Ectodermal cell (in vitro differentiated cells): ENCODE measurements around the gene ALOXE3.

Experiments used
- H3K27ac ChIP-seq: 2 replicates; pipeline ENCODE4 v1.7.0; 2013; ENCODE audit warnings: mild to moderate bottlenecking, low read depth, low read length; ENCODE audit not compliant: insufficient read depth, poor library complexity, severe bottlenecking
- H3K27me3 ChIP-seq: 2 replicates; pipeline ENCODE4 v1.7.0; 2013; ENCODE audit warnings: mild to moderate bottlenecking, low read length; ENCODE audit not compliant: insufficient read depth, control insufficient read depth, poor library complexity, severe bottlenecking
- H3K36me3 ChIP-seq: one replicate; pipeline ENCODE4 v1.7.0; 2013; ENCODE audit warnings: low read length; ENCODE audit not compliant: control insufficient read depth, insufficient read depth
- H3K4me1 ChIP-seq: one replicate; pipeline ENCODE4 v1.7.0; 2013; ENCODE audit warnings: low read length; ENCODE audit not compliant: control insufficient read depth, insufficient read depth
- H3K4me3 ChIP-seq: 2 replicates; pipeline ENCODE4 v1.7.0; 2013; ENCODE audit warnings: low read depth, low read length, control low read depth; ENCODE audit not compliant: insufficient read depth
- H3K9me3 ChIP-seq: 2 replicates; pipeline ENCODE4 v1.7.0; 2013; ENCODE audit warnings: mild to moderate bottlenecking, low read length, moderate library complexity; ENCODE audit not compliant: control insufficient read depth
- WGBS, 2 experiments: methylation state at CpG; one replicate each; pipeline ENCODE4 v1.1.7; 2013; ENCODE audit warnings: missing lambda C conversion rate in 2 of 2; 5-methylcytosine and 5-hydroxymethylcytosine counted together

ALOXE3 gene

DNA sequence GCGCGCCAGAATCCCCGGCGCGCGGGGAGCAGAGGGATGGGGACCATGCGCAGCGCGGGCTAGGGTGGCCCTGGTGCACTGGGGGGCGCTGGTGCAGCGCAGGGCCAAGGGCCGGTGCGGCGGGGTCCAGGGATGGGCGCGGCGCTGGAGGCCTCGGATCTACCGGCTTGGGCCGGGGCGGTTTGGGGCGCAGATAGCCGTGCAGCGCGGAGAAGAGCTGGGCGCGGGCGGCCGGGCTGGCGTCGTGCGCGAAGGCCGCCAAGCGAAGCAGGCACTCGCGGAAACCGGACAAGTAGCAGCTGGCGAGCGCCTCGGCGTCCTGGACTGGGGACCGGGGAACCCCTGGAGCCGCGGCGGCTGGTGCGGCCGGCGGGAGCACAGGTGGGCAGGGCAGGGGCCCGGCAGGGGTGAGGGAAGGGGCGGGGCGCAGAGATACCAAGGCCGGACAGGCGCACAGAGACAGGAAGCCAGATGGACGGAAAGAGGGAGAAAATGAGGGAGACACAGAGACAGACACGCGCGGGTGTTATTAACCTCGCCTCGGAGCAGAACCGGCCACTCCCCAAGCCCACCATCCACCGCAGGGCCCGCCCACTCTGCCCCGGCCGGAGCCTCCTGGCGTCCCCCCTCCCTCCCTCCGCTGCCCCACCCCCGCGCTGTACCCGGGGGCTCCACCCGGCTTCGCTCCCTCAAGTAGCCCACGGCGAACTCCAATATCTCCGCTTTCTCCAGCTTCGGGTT is 3.5 kb upstream of the ALOXE3 start:
- Histone ChIP-seq H3K27me3 (peaks cover 72% of the 10 kb centered on the region), H3K9me3 (no peaks in the 10 kb centered on the region), H3K4me1 (peaks cover 18% of the 10 kb centered on the region), H3K27ac (no peak overlapping the region), H3K36me3 (no peaks in the 10 kb centered on the region), H3K4me3 (peak overlapping the region; percentile 80)
- 0% methylated on average over 70 to 76 of the region's 76 CpGs for WGBS, 2 experiments

DNA sequence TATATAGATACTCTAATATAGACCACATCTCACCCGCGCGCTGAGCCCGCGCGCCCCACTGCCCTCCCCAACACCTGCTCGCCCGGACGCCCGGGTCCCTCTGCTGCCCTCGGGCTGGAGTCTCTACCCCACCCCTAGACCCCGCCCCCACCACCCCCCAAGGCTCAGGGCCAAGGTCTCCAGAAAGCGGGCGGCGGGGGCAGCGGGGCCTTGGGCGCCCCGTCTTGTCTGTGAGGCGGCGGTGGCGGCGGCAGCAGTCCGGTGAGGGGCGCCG is 3.0 kb upstream of the ALOXE3 start:
- WGBS, 2 experiments, result 0 to 1% methylated on average over 23 to 24 of the region's 25 CpGs
- H3K4me3 ChIP-seq, result peak overlapping the region; percentile 80
- H3K27me3 ChIP-seq, result peaks cover 73% of the 10 kb centered on the region
- peaks cover 18% of the 10 kb centered on the region for H3K4me1 ChIP-seq
- H3K27ac ChIP-seq, result no peak overlapping the region
- no peaks in the 10 kb centered on the region for H3K9me3 ChIP-seq
- H3K36me3 ChIP-seq, result no peaks in the 10 kb centered on the region

DNA sequence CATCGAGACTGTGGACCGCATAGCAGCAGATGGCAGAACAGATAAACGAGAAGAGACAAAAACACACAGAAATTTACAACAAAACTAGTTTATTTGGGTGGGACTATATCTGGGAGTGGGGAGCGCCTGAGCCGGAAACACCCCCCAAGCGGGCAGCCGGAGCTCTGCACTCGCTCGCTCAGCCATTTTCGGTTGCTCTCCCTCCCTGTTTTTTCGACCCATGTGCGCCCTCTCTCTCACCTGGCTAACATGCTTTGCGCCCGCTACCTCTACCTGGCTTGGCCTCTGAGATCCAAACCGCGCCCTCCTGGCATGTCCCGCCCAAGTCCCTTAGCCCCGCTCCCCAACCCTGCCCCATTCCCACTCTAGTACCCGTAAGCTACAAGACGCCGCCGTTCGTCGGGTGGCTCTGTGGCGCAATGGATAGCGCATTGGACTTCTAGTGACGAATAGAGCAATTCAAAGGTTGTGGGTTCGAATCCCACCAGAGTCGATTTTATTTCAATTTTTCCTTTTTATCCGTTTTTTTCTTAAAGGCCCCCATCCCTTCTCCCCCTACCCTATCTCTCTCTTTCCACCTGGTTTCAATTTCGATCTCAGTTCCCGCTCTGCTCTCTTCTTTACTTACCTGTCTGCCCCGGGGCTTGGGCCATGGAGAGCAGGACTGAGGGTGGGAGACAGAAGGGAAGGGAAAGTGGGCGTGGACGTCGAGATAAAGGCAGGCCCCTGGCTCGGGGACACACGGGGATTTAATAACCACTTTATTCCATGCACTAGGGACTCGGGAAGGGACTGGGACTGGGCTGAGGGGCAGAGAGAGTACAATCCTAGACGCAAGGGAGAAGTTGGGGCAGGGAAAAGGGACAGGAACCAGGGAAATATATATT is 2.4 kb upstream of the ALOXE3 start:
- Histone ChIP-seq H3K4me1 (peaks cover 18% of the 10 kb centered on the region), H3K36me3 (no peaks in the 10 kb centered on the region), H3K4me3 (peak overlapping the region; percentile 80), H3K27me3 (peaks cover 73% of the 10 kb centered on the region), H3K27ac (no peak overlapping the region), H3K9me3 (no peaks in the 10 kb centered on the region)
- 0 to 1% methylated on average over 36 to 39 of the region's 40 CpGs for WGBS, 2 experiments

GRCh38 chr17:8119581-8120519 is 1.5 kb upstream of the ALOXE3 start:
- no peak overlapping the region for H3K27ac ChIP-seq
- no peaks in the 10 kb centered on the region for H3K9me3 ChIP-seq
- WGBS, 2 experiments, result 0 to 1% methylated on average over 24 to 28 of the region's 28 CpGs
- H3K4me3 ChIP-seq, result peak overlapping the region; percentile 80
- H3K4me1 ChIP-seq, result peaks cover 18% of the 10 kb centered on the region
- no peaks in the 10 kb centered on the region for H3K36me3 ChIP-seq
- peaks cover 73% of the 10 kb centered on the region for H3K27me3 ChIP-seq

- peaks cover 73% of the 10 kb centered on the region for H3K27me3 ChIP-seq
- H3K9me3 ChIP-seq, result no peaks in the 10 kb centered on the region
- whole genome bisulfite sequencing, 2 experiments, result 0% methylated on average over 38 of the region's 38 CpGs
- H3K36me3 ChIP-seq, result no peaks in the 10 kb centered on the region
- no peak overlapping the region for H3K27ac ChIP-seq
- peaks cover 12% of the 10 kb centered on the region for H3K4me1 ChIP-seq
- peak overlapping the region; percentile 80 for H3K4me3 ChIP-seq
These were observed 661 bp upstream of the ALOXE3 start for GRCh38 chr17:8118769-8119580.

DNA sequence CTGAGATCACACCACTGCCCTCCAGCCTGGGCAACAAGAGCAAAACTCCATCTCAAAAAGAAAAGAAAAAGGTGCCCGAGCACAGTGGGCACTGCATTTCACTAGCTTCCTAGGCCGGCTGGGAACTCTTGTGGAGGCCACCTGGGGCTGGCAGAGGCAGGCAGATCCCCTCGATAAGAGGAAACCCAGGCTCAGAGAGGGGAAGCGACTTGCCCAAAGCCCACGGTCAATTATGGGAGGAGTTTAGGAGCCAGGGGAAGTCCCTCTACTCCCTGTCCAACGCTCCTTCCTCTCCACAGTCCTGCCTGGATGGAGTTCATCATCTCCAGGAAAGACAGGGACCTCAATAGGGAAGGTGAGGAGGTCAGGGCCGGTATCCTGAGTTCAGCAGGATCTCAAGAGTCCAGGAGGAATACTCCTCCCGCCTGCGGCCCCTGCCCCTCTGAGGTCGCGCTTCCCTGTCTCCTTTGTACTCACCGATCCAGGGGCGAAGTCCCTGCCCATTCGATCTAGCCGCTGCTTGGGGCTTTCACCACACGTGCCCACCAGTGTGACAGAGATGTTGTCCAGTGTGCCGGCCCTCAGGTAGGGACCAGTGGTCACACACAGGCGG is 841 bp downstream of the ALOXE3 start:
- WGBS, 2 experiments, result 6 to 7% methylated on average over 18 of the region's 18 CpGs
- Histone ChIP-seq H3K36me3 (no peaks in the 10 kb centered on the region), H3K9me3 (no peaks in the 10 kb centered on the region), H3K27me3 (peaks cover 69% of the 10 kb centered on the region), H3K4me1 (no peaks in the 10 kb centered on the region), H3K27ac (no peak overlapping the region), H3K4me3 (peak overlapping the region; percentile 80)

- Histone ChIP-seq H3K27ac (no peak overlapping the region), H3K4me1 (no peaks in the 10 kb centered on the region), H3K27me3 (peaks cover 69% of the 10 kb centered on the region), H3K36me3 (no peaks in the 10 kb centered on the region), H3K9me3 (no peaks in the 10 kb centered on the region), H3K4me3 (no peak overlapping the region)
- WGBS, 2 experiments, result 79% methylated on average over 18 of the region's 18 CpGs
These were observed 1.5 kb downstream of the ALOXE3 start for GRCh38 chr17:8116776-8117175.

- no peak overlapping the region for H3K4me3 ChIP-seq
- H3K9me3 ChIP-seq, result no peaks in the 10 kb centered on the region
- H3K4me1 ChIP-seq, result peaks cover 9% of the 10 kb centered on the region
- no peak overlapping the region for H3K27ac ChIP-seq
- H3K27me3 ChIP-seq, result peaks cover 80% of the 10 kb centered on the region
- WGBS, 2 experiments, result 93 to 97% methylated on average over 6 of the region's 6 CpGs
- no peaks in the 10 kb centered on the region for H3K36me3 ChIP-seq
These were observed 7.4 kb downstream of the ALOXE3 start for GRCh38 chr17:8110907-8111306.

GRCh38 chr17:8110456-8110804 is 7.9 kb downstream of the ALOXE3 start:
- no peaks in the 10 kb centered on the region for H3K36me3 ChIP-seq
- WGBS, 2 experiments, result 25 to 33% methylated on average over 10 of the region's 10 CpGs
- peaks cover 76% of the 10 kb centered on the region for H3K27me3 ChIP-seq
- H3K4me3 ChIP-seq, result no peak overlapping the region
- no peak overlapping the region for H3K27ac ChIP-seq
- H3K4me1 ChIP-seq, result peaks cover 9% of the 10 kb centered on the region
- H3K9me3 ChIP-seq, result no peaks in the 10 kb centered on the region
